ENCODE data around the gene SLC30A3. TPM values are rescaled to one million over a fixed set of nuclear protein-coding genes. Genes with fewer than 3 reads are reported as not detected.
A peak's percentile ranks its signal among the peaks of the same experiment; 100 is the strongest.

The SLC30A3 gene
- total RNA-seq, 3 donors from 2014 or later, result 0.12 TPM; not detected in 2

DNA sequence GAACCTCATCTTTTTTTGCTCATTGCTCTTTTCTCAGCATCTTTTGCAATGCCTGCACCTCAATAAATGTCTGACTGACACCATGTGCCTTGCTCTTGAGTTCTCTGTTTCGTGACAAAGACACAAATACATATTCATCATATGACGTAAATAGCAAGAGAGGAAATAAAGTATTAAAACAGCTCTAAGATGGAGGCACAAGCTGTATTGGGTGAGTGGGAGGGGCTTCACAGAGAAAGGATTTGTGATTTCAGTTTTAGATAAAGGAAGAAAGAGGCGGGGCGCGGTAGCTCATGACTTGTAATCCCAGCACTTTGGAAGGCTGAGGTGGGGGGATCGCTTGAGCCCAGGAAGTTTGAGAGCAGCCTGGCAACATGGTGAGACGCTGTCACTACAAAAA is 42.8 kb downstream of the SLC30A3 start:
- intact Hi-C loops (cut with DNase I, micrococcal nuclease), result no loop called here
- H3K4me3 ChIP-seq, result no peak overlapping the region
- ATAC-seq (no peak), DNase-seq (no peak)
- H3K36me3 ChIP-seq (ENCODE audit: low read depth), result peaks cover 5% of the 10 kb centered on the region
- H3K9me3 ChIP-seq, result no peaks in the 10 kb centered on the region
- TF ChIP-seq, protein P1, sequence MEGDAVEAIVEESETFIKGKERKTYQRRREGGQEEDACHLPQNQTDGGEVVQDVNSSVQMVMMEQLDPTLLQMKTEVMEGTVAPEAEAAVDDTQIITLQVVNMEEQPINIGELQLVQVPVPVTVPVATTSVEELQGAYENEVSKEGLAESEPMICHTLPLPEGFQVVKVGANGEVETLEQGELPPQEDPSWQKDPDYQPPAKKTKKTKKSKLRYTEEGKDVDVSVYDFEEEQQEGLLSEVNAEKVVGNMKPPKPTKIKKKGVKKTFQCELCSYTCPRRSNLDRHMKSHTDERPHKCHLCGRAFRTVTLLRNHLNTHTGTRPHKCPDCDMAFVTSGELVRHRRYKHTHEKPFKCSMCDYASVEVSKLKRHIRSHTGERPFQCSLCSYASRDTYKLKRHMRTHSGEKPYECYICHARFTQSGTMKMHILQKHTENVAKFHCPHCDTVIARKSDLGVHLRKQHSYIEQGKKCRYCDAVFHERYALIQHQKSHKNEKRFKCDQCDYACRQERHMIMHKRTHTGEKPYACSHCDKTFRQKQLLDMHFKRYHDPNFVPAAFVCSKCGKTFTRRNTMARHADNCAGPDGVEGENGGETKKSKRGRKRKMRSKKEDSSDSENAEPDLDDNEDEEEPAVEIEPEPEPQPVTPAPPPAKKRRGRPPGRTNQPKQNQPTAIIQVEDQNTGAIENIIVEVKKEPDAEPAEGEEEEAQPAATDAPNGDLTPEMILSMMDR (IDR thresholded peaks at IDR 0.05), result no peak
- peaks cover 11% of the 10 kb centered on the region for H3K4me1 ChIP-seq (ENCODE audit: low read depth)

DNA sequence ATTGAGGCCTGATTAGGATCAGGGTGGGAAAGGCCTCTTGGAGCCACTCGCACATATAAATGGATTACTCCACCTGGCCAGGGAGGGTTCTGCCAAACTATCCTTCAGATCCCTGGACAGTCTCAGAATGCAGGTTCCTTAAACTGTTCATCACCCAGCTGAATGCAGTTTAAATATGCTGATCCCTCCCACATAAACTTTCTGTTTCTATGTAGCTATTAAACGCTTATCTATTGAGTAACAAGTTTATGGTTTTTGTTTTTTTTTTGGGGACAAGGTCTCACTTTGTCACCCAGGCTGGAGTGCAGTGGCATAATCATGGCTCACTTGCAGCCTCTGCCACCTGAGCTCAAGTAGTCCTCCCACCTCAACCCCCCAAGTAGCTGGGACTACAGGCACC is 43.8 kb downstream of the SLC30A3 start:
- ATAC-seq (no peak), DNase-seq (no peak)
- TF ChIP-seq, protein P1 (IDR thresholded peaks at IDR 0.05), result no peak
- H3K4me1 ChIP-seq (ENCODE audit: low read depth), result peaks cover 11% of the 10 kb centered on the region
- no peak overlapping the region for H3K4me3 ChIP-seq
- H3K36me3 ChIP-seq (ENCODE audit: low read depth), result no peaks in the 10 kb centered on the region
- intact Hi-C loops (cut with DNase I, micrococcal nuclease), result loop anchor here in 1 of 2 donors (10.0 kb wide), 1 partner anchor 124 kb away; no protein-coding TSS in a partner anchor
- no peaks in the 10 kb centered on the region for H3K9me3 ChIP-seq

DNA sequence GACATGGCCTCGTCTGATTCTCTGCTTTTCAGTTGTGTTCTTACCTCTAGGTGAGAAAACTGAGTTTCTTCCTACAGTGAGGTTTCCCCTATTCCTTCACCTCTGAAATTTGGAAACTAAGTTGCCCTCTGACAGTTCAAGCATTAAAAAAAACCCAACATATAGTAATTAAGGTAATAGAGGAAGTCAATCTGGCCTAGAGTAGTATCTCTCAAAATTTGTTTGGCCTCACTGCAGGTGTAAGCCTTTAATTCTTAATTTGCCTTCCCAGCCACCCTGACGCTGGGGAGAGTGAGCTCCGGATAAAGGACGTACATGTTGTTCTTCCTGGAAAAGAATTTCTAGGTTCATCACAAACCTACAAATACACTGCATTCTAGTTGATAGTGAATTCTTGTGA is 44.2 kb downstream of the SLC30A3 start:
- Histone ChIP-seq H3K4me1 (ENCODE audit: low read depth) (peaks cover 13% of the 10 kb centered on the region), H3K9me3 (no peaks in the 10 kb centered on the region), H3K4me3 (no peak overlapping the region), H3K36me3 (ENCODE audit: low read depth) (no peaks in the 10 kb centered on the region)
- no peak for ATAC-seq
- DNase-seq, result no peak
- intact Hi-C loops (cut with DNase I, micrococcal nuclease), result loop anchor here in 1 of 2 donors (10.0 kb wide), 1 partner anchor 124 kb away; no protein-coding TSS in a partner anchor
- TF ChIP-seq, protein P1 (IDR thresholded peaks at IDR 0.05), result no peak

DNA sequence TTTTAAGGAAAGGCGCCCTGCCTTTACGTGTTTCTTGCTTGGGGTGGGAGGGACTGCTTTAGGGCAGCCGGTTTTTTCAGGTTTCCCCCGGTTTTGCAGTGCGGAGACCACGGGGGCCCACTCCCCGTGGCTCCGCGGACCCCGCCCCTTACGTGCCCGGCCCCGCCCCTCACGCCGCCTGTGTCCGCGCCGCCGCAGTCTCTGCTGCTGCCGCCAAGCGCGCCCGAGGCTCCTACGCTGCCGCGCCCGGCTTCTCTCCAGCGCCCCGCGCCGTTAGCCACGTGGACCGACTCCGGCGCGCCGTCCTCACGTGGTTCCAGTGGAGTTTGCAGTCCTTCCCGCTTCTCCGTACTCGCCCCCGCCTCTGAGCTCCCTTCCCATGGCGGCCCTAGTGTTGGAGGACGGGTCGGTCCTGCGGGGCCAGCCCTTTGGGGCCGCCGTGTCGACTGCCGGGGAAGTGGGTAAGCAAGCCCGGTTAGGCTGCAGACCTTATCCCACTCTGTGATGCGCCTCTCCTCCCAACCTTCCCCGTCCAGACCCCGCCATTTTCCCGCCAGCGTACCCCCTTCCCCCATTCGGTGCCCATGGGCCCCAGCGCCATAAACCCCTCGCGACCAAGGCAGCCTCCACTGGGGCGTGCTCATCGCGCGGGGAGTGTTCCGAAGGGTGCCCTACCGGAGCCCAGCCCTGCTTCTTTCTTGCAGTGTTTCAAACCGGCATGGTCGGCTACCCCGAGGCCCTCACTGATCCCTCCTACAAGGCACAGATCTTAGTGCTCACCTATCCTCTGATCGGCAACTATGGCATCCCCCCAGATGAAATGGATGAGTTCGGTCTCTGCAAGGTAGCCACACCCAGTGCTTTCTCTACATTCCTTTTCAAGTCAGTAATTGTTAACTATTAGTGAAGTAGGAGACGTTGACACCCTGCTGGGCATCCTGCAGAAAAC is 45.4 kb downstream of the SLC30A3 start, which contains the start of gene CAD:
Gene CAD (plus strand): TSS at position 197 of the 949 bp plus-strand sequence. CDS start 183 bp downstream, at position 380.
- TF ChIP-seq, protein P1 (IDR thresholded peaks at IDR 0.05), result no peak
- intact Hi-C loops (cut with DNase I, micrococcal nuclease), result loop anchor here in 1 of 2 donors (10.0 kb wide), 1 partner anchor 123 kb away; no protein-coding TSS in a partner anchor
- H3K4me3 ChIP-seq, result peak within 1 kb of the TSS; percentile 42
- ATAC-seq, result peak; percentile 96
- H3K4me1 ChIP-seq (ENCODE audit: low read depth), result peaks cover 20% of the 10 kb centered on the region
- no peaks in the 10 kb centered on the region for H3K9me3 ChIP-seq
- peak; percentile 89 to 92 (median 92) for DNase-seq
- no peaks in the 10 kb centered on the region for H3K36me3 ChIP-seq (ENCODE audit: low read depth)

DNA sequence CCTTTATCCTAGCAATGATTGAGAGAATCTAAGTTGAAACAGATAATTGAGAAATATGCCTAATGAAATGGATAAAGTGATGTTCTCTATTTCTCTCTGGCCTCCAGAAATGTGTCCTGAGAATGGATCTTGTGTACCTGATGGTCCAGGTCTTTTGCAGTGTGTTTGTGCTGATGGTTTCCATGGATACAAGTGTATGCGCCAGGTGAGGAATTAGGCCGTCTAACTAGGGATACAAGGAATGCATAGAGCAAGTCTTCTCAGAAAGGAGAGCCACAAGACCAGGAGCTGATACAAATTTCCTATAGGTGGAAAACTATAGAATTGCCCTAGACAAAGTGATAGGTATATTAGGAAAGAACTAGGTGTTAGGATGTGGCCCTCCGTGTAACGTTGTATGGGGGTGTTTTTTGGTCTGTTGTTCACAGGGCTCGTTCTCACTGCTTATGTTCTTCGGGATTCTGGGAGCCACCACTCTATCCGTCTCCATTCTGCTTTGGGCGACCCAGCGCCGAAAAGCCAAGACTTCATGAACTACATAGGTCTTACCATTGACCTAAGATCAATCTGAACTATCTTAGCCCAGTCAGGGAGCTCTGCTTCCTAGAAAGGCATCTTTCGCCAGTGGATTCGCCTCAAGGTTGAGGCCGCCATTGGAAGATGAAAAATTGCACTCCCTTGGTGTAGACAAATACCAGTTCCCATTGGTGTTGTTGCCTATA is 46.3 kb downstream of the SLC30A3 start:
- TF ChIP-seq, protein P1 (IDR thresholded peaks at IDR 0.05), result no peak
- Histone ChIP-seq H3K36me3 (ENCODE audit: low read depth) (no peaks in the 10 kb centered on the region), H3K4me1 (ENCODE audit: low read depth) (peaks cover 20% of the 10 kb centered on the region), H3K4me3 (no peak overlapping the region), H3K9me3 (no peaks in the 10 kb centered on the region)
- DNase-seq (peak in 2 of 3 donors; percentile 19 to 27), ATAC-seq (no peak)
- intact Hi-C loops (cut with DNase I, micrococcal nuclease), result loop anchor here in 1 of 2 donors (10.0 kb wide), 1 partner anchor 122 kb away; no protein-coding TSS in a partner anchor

Data from mucosa of descending colon (tissue), 3 donors.